HG03064 (cell line): ENCODE data around the gene JAZF1.

Source experiments
- ATAC-seq: cut with Tn5 transposase; IDR thresholded peaks from one replicate; pipeline ENCODE4 v1.9.1; 2021; ENCODE audit warnings: low read depth; ENCODE audit not compliant: unreplicated experiment

Gene JAZF1

GRCh38 chr7:27953361-27953760 lies 227.2 kb downstream of the JAZF1 start:
- ATAC-seq, result no peak

GRCh38 chr7:27952456-27953285 lies 227.9 kb downstream of the JAZF1 start:
- no peak for ATAC-seq

GRCh38 chr7:27950123-27950522 lies 230.5 kb downstream of the JAZF1 start:
- no peak for ATAC-seq

- no peak for ATAC-seq
Observed at GRCh38 chr7:27948861-27949260, 231.7 kb downstream of the JAZF1 start.

GRCh38 chr7:27947586-27948278 lies 232.9 kb downstream of the JAZF1 start:
- ATAC-seq, result no peak

- ATAC-seq, result no peak
Observed at GRCh38 chr7:27946351-27946750, 234.2 kb downstream of the JAZF1 start.

GRCh38 chr7:27945058-27945795 lies 235.4 kb downstream of the JAZF1 start:
- ATAC-seq, result no peak

GRCh38 chr7:27944643-27945042 lies 236.0 kb downstream of the JAZF1 start:
- no peak for ATAC-seq

- no peak for ATAC-seq
Observed at GRCh38 chr7:27943241-27943640, 237.4 kb downstream of the JAZF1 start.

- ATAC-seq, result no peak
Observed at GRCh38 chr7:27942711-27943110, 237.9 kb downstream of the JAZF1 start.

- ATAC-seq, result no peak
Observed at GRCh38 chr7:27941522-27941921, 239.1 kb downstream of the JAZF1 start.

GRCh38 chr7:27940341-27940740 lies 240.3 kb downstream of the JAZF1 start:
- ATAC-seq, result no peak

- ATAC-seq, result no peak
Observed at GRCh38 chr7:27939893-27940292, 240.7 kb downstream of the JAZF1 start.

GRCh38 chr7:27936768-27937102 lies 243.9 kb downstream of the JAZF1 start:
- ATAC-seq, result no peak

GRCh38 chr7:27936047-27936767 lies 244.4 kb downstream of the JAZF1 start:
- no peak for ATAC-seq

- ATAC-seq, result no peak
Observed at GRCh38 chr7:27933671-27934565, 246.7 kb downstream of the JAZF1 start.

- no peak for ATAC-seq
Observed at GRCh38 chr7:27930910-27931476, 249.6 kb downstream of the JAZF1 start.

GRCh38 chr7:27929127-27929526 lies 251.5 kb downstream of the JAZF1 start:
- ATAC-seq, result no peak

- no peak for ATAC-seq
Observed at GRCh38 chr7:27928001-27928400, 252.6 kb downstream of the JAZF1 start.
